ENCODE measurements around the gene CUBN.

CUBN gene

DNA sequence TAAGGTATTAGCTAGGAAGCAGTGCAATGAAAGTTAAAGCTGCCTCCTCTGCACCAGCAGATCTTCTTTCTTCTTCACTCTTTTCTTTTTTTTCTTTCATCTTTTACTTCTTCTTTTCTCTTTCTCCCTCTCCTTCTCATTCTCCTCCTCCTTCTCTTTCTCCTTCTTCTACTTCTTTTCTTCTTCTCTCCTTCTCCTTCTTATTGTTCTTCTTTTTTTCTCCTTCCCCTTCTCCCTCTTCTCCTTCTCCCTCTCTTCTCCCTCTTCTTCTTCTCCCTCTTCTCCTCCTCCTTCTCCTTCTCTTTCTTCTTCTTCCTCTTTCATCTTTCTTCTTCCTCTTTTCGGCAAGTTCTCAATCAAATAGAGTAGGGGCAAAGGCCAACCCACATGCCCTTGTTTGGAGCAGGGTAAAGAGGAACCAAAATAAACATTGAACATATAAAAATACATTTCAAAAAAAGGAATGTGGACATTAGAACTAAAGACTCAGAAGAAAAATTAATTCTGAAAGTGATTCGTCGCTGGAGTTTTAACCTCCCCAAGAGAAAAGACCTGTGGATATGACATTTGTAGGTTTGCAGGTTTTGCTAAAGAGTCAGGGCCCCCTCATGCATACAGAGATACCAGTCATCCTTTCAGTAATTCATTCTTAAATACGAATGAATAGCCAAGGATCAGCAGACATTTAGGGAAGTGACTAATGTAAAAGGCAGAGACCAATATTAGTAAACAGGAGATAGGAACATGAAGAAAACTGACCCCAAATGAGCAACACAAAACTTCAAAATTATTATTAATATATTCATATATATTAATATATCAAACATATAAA is 219.4 kb downstream of the CUBN start:
- DNase-seq (ENCODE audit: low read depth), result no peak
- TF ChIP-seq, protein P1, sequence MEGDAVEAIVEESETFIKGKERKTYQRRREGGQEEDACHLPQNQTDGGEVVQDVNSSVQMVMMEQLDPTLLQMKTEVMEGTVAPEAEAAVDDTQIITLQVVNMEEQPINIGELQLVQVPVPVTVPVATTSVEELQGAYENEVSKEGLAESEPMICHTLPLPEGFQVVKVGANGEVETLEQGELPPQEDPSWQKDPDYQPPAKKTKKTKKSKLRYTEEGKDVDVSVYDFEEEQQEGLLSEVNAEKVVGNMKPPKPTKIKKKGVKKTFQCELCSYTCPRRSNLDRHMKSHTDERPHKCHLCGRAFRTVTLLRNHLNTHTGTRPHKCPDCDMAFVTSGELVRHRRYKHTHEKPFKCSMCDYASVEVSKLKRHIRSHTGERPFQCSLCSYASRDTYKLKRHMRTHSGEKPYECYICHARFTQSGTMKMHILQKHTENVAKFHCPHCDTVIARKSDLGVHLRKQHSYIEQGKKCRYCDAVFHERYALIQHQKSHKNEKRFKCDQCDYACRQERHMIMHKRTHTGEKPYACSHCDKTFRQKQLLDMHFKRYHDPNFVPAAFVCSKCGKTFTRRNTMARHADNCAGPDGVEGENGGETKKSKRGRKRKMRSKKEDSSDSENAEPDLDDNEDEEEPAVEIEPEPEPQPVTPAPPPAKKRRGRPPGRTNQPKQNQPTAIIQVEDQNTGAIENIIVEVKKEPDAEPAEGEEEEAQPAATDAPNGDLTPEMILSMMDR (IDR thresholded peaks at IDR 0.05; ENCODE audit: insufficient read depth, low read depth, low read length, missing control alignments), result no peak
- no peak overlapping the region for H3K4me3 ChIP-seq (ENCODE audit: low read depth, low read length)

DNA sequence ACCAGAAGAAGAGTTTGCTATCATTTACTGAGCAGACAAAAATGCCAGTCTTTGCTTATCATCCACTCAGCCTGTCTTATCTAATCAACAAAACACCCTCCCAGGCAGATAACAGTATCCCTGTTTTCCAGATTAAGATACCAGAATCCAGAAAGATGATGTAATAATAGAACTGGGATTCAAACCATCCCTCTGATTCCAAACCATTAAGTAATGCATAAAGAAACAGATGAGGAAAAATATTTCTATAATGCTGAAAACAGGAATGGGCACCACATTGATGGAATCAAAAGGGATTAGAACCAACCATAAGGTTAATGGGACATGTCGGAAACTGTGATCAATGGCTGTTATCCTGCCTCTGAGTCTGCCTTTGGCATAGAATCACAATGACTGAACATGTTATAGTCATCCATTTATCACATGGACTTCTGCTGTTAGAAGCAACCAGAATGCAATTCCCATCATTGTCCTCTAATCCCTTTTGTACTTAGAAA is 220.3 kb downstream of the CUBN start:
- TF ChIP-seq, protein P1 (IDR thresholded peaks at IDR 0.05; ENCODE audit: insufficient read depth, low read depth, low read length, missing control alignments), result no peak
- DNase-seq (ENCODE audit: low read depth), result no peak
- H3K4me3 ChIP-seq (ENCODE audit: low read depth, low read length), result no peak overlapping the region

DNA sequence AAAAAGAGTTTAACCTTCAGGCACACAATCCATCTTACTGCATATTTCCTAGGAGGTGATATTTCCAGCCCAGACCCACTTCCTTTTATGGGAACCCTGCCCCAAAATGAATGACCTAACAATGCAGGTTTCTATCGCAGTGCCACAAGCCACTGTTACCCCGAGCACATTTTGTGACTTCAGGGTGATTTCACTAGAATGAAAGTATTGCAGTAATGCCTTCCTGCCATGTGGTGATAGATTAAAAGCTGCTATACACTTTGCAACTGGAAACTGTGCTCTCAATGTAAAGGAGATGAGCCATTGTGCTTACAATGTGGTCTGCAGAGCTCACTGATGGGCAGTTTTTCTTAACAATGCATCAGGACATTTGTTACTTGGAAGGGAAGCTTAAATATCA is 221.9 kb downstream of the CUBN start:
- TF ChIP-seq, protein P1 (IDR thresholded peaks at IDR 0.05; ENCODE audit: insufficient read depth, low read depth, low read length, missing control alignments), result no peak
- H3K4me3 ChIP-seq (ENCODE audit: low read depth, low read length), result no peak overlapping the region
- DNase-seq (ENCODE audit: low read depth), result no peak

DNA sequence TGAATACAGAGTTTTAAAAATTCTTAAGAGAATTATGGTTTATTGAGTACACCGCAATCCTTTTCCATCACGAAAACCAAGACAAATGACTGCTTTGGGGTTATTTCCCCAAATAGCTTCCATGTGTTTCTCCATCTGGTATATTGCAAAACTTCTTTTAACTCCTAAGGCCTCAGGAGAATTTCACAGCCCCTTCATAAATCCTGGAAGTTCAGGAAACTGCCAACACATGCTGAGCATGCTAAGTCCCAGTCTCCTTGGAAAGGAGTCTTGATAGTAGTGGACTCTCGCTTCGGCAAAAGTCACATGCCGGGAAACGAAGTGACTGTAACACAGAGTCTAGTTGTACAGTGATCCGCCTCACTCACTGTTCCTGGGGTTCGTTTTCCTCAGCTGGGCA is 224.3 kb downstream of the CUBN start:
- TF ChIP-seq, protein P1 (IDR thresholded peaks at IDR 0.05; ENCODE audit: insufficient read depth, low read depth, low read length, missing control alignments), result no peak
- no peak for DNase-seq (ENCODE audit: low read depth)
- H3K4me3 ChIP-seq (ENCODE audit: low read depth, low read length), result no peak overlapping the region

DNA sequence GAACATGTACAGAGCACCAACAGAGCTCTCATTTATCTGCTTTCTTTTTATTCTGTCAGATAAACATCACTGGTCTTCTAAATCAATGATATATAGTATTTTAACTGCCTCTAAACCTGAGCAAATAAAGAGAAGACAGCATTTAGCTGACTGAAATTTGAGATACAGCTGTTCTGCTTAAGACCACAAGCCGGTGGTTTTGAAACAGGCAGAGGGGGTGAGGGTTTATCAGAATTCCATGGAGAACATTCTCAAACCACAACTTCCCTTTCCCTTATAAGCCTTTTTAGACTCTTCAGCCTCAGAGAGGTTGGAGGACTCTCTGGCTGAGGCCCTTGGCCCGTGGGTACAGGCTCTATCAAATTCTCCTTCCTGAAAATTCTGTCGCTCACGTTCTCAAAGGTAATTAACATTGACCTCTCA is 225.0 kb downstream of the CUBN start:
- TF ChIP-seq, protein P1 (IDR thresholded peaks at IDR 0.05; ENCODE audit: insufficient read depth, low read depth, low read length, missing control alignments), result no peak
- no peak overlapping the region for H3K4me3 ChIP-seq (ENCODE audit: low read depth, low read length)
- no peak for DNase-seq (ENCODE audit: low read depth)

DNA sequence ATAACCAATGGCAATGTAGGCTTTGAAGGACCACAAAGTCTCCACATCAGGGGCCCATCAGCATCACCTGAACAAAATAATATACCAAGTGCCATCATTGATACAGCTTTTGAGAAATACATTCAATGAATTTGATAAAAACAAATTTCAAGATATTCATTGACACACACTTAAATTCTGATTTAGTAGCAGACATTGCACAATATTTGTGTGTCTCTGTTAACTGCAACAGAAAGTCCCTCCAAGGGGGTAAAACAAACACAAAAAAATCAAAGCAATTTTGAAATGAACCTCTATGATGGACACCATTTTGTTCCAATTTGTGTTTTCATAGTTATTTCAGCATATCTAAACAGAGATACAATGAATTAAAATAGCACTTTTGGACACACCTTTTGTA is 225.6 kb downstream of the CUBN start:
- no peak for DNase-seq (ENCODE audit: low read depth)

More for the DNA sequence above, 225.6 kb downstream of the CUBN start:
- no peak overlapping the region for H3K4me3 ChIP-seq (ENCODE audit: low read depth, low read length)
- TF ChIP-seq, protein P1 (IDR thresholded peaks at IDR 0.05; ENCODE audit: insufficient read depth, low read depth, low read length, missing control alignments), result no peak
